Vagina (tissue), 2 donors: ENCODE data around the gene PIK3C2B. TPM values are rescaled to one million over a fixed set of nuclear protein-coding genes. Genes with fewer than 3 reads are reported as not detected.

Source experiments
- DNase-seq, 2 donors: peaks; one replicate each; pipeline ENCODE4 v3.0.0-alpha.2; 2017; ENCODE audit errors: extremely low spot score in 2 of 2
- H3K27ac ChIP-seq: fragments of 200-600 bp; sonication (generic); one replicate; pipeline ENCODE4 v1.5.1; 2019
- H3K27me3 ChIP-seq: fragments of 200-600 bp; sonication (generic); one replicate; pipeline ENCODE4 v1.5.1; 2019
- H3K36me3 ChIP-seq, 2 donors: fragments of 200-600 bp; sonication (generic); one replicate each; pipeline ENCODE4 v1.5.1; 2017 to 2019
- H3K4me1 ChIP-seq: fragments of 200-600 bp; sonication (generic); one replicate; pipeline ENCODE4 v1.5.1; 2019
- H3K4me3 ChIP-seq, 2 donors: fragments of 200-600 bp; sonication (generic); 1 replicate in 1 of 2; 2 replicates in 1 of 2; pipeline ENCODE4 v1.5.1; 2016 to 2019
- H3K9me3 ChIP-seq: fragments of 200-600 bp; sonication (generic); one replicate; pipeline ENCODE4 v1.5.1; 2019
- CTCF ChIP-seq, 3 experiments: fragments of 450-650 bp in 2 of 3; fragments of 200-600 bp in 1 of 3; sonication (generic) in 1 of 3; IDR thresholded peaks; one replicate each; pipeline ENCODE4 v1.5.1; 2017 to 2019; ENCODE audit warnings: antibody characterized with exemption in 3 of 3, mild to moderate bottlenecking in 2 of 3, moderate library complexity in 2 of 3
- POLR2A ChIP-seq, 2 donors: fragments of 450-650 bp; IDR thresholded peaks; one replicate each; pipeline ENCODE4 v1.6.1; 2017; ENCODE audit warnings: antibody characterized with exemption in 2 of 2, mild to moderate bottlenecking in 2 of 2, moderate library complexity in 2 of 2
- POLR2AphosphoS5 ChIP-seq, 2 donors: sonication (generic); formaldehyde crosslinking; IDR thresholded peaks; one replicate each; pipeline ENCODE4 v1.9.0; 2017; ENCODE audit warnings: antibody characterized with exemption in 2 of 2, mild to moderate bottlenecking in 2 of 2, low read depth in 1 of 2; ENCODE audit not compliant: insufficient read depth in 1 of 2
- intact Hi-C: fragments of 100-400 bp; cut with DNase I; formaldehyde crosslinking; loops from one replicate; pipeline ENCODE4 v1.15.1; 2023
- total RNA-seq: library from RNA; depleted of rRNA; stranded (reverse); fragments of >200 nt; gene quantifications from one replicate; pipeline ENCODE4 v1.2.3, GENCODE V29; 2016

PIK3C2B gene
- total RNA-seq, 1 donor from 2014 or later: 52.1 TPM

- Histone ChIP-seq H3K36me3 (no peaks in the 10 kb centered on the region), H3K27ac (peak overlapping the region; percentile 83), H3K4me3 (peak overlapping the region; percentile 46 to 49), H3K9me3 (no peaks in the 10 kb centered on the region), H3K4me1 (no peaks in the 10 kb centered on the region), H3K27me3 (no peaks in the 10 kb centered on the region)
- TF ChIP-seq POLR2A (IDR thresholded peaks at IDR 0.05): no peak
- TF ChIP-seq POLR2AphosphoS5 (IDR thresholded peaks at IDR 0.05; ENCODE audit: insufficient read depth in 1 of 2, low read depth in 1 of 2): no peak
- no peak for TF ChIP-seq CTCF (IDR thresholded peaks at IDR 0.05)
- intact Hi-C loops: no loop called here
- no peak for DNase-seq
Measured at GRCh38 chr1:204507317-204508105, 12.9 kb upstream of the PIK3C2B start.

- H3K4me1 ChIP-seq: no peaks in the 10 kb centered on the region
- intact Hi-C loops: no loop called here
- peak overlapping the region; percentile 83 for H3K27ac ChIP-seq
- peak in 1 of 2 donors; percentile 93 for TF ChIP-seq POLR2AphosphoS5 (IDR thresholded peaks at IDR 0.05; ENCODE audit: insufficient read depth in 1 of 2, low read depth in 1 of 2)
- no peak for TF ChIP-seq CTCF (IDR thresholded peaks at IDR 0.05)
- DNase-seq: peak in 1 of 2 donors; percentile 97
- H3K27me3 ChIP-seq: no peaks in the 10 kb centered on the region
- H3K4me3 ChIP-seq: peak overlapping the region; percentile 46 to 49
- H3K9me3 ChIP-seq: no peaks in the 10 kb centered on the region
- H3K36me3 ChIP-seq: no peaks in the 10 kb centered on the region
Measured at GRCh38 chr1:204506969-204507316, 12.3 kb upstream of the PIK3C2B start.

- peak overlapping the region; percentile 46 to 49 for H3K4me3 ChIP-seq
- no peaks in the 10 kb centered on the region for H3K27me3 ChIP-seq
- H3K9me3 ChIP-seq: no peaks in the 10 kb centered on the region
- H3K4me1 ChIP-seq: no peaks in the 10 kb centered on the region
- TF ChIP-seq POLR2A (IDR thresholded peaks at IDR 0.05) (no peak), CTCF (IDR thresholded peaks at IDR 0.05) (no peak), POLR2AphosphoS5 (IDR thresholded peaks at IDR 0.05; ENCODE audit: insufficient read depth in 1 of 2, low read depth in 1 of 2) (peak; percentile 42 to 77)
- intact Hi-C loops: no loop called here
- no peak for DNase-seq
- peak overlapping the region; percentile 83 for H3K27ac ChIP-seq
- no peaks in the 10 kb centered on the region for H3K36me3 ChIP-seq
Measured at GRCh38 chr1:204506201-204506968, 11.8 kb upstream of the PIK3C2B start.

- Histone ChIP-seq H3K9me3 (no peaks in the 10 kb centered on the region), H3K27ac (peak overlapping the region; percentile 83), H3K4me1 (no peaks in the 10 kb centered on the region), H3K4me3 (peak overlapping the region; percentile 46 to 49), H3K27me3 (no peaks in the 10 kb centered on the region), H3K36me3 (no peaks in the 10 kb centered on the region)
- TF ChIP-seq POLR2A (IDR thresholded peaks at IDR 0.05) (no peak), POLR2AphosphoS5 (IDR thresholded peaks at IDR 0.05; ENCODE audit: insufficient read depth in 1 of 2, low read depth in 1 of 2) (no peak), CTCF (IDR thresholded peaks at IDR 0.05) (no peak)
- no peak for DNase-seq
- intact Hi-C loops: no loop called here
Measured at GRCh38 chr1:204505674-204506200, 11.1 kb upstream of the PIK3C2B start.
